OCI-LY7 (cell line): Measurements from ENCODE around the gene VWF.

Source experiments
- EZH2phosphoT487 ChIP-seq: fragments of 200-600 bp; sonication (generic); IDR thresholded peaks from 2 replicates; pipeline ENCODE4 v1.6.1; 2018; ENCODE audit warnings: low read depth, borderline replicate concordance, mild to moderate bottlenecking, mixed run types, antibody characterized with exemption, low read length, moderate library complexity, mixed read lengths
- TF ChIP-seq, protein P1 (sequence below): fragments of 200-600 bp; sonication (generic); conservative IDR thresholded peaks from 2 replicates; pipeline ENCODE4 v1.5.1; 2014; ENCODE audit warnings: mild to moderate bottlenecking, antibody characterized with exemption, low read length, moderate library complexity, mixed read lengths

DNA sequence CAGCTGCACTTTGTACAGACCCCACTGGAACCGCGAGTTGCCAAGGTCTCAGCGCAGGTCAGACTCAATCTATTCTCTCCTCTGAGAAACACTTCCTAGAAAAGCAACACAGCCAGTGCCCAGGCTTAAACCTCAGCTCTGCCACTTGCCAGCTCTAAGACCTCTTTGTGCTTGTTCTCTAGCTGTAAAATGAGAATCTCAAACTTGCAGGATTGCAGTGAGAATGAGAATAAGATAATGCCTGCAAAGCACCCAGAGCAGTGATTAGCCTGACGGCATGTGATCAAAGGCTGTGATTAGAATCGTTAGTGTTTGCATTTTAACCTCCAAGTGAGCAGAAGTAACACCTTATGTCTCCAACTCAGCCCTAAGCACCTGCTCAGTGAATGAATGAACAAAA lies 200.7 kb downstream of the VWF start:
- TF ChIP-seq, protein P1, sequence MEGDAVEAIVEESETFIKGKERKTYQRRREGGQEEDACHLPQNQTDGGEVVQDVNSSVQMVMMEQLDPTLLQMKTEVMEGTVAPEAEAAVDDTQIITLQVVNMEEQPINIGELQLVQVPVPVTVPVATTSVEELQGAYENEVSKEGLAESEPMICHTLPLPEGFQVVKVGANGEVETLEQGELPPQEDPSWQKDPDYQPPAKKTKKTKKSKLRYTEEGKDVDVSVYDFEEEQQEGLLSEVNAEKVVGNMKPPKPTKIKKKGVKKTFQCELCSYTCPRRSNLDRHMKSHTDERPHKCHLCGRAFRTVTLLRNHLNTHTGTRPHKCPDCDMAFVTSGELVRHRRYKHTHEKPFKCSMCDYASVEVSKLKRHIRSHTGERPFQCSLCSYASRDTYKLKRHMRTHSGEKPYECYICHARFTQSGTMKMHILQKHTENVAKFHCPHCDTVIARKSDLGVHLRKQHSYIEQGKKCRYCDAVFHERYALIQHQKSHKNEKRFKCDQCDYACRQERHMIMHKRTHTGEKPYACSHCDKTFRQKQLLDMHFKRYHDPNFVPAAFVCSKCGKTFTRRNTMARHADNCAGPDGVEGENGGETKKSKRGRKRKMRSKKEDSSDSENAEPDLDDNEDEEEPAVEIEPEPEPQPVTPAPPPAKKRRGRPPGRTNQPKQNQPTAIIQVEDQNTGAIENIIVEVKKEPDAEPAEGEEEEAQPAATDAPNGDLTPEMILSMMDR = no peak
- no peak for TF ChIP-seq EZH2phosphoT487
